Measurements from ENCODE around the gene HDAC4. TPM values are rescaled to one million over a fixed set of nuclear protein-coding genes. Genes with fewer than 3 reads are reported as not detected.

The HDAC4 gene
- total and polyA plus RNA-seq, 2 experiments from 2014 or later = 8.1 to 41.8 TPM

GRCh38 chr2:239093542-239093941, 307.3 kb downstream of the HDAC4 start (continued):
- TF ChIP-seq ZNF462 (CRISPR knock-in tag; IDR thresholded peaks at IDR 0.05) (no peak), JUNB (IDR thresholded peaks at IDR 0.05; ENCODE audit: unreplicated experiment) (no peak), CREB1 (CRISPR knock-in tag; IDR thresholded peaks at IDR 0.05; ENCODE audit: low read depth) (no peak)

GRCh38 chr2:239092571-239093294, 308.1 kb downstream of the HDAC4 start:
- H3K36me3 Mint-ChIP-seq (ENCODE audit: low read depth) = peaks cover 9% of the 10 kb centered on the region; the same call in 1 of the 3 replicates

More at GRCh38 chr2:239092571-239093294, 308.1 kb downstream of the HDAC4 start:
- H2AFZ ChIP-seq = no peak overlapping the region
- Mint-ChIP-seq H3K4me1 (peaks cover 8% of the 10 kb centered on the region; the same call in 2 of the 3 replicates), H3K27ac (no peak overlapping the region), H3K9me3 (no peaks in the 10 kb centered on the region), H3K4me3 (no peak overlapping the region), H3K27me3 (ENCODE audit: insufficient read depth, low read depth, poor library complexity) (peaks cover 4% of the 10 kb centered on the region)
- no peaks in the 10 kb centered on the region for H3F3A ChIP-seq (replicated peaks; ENCODE audit: low read depth)
- ATAC-seq (no peak; the same call in 2 of the 3 replicates), DNase-seq (ENCODE audit: low spot score) (no peak)
- no peaks in the 10 kb centered on the region for H3K79me2 ChIP-seq (replicated peaks; ENCODE audit: insufficient read depth)
- H3K4me1 ChIP-seq (ENCODE audit: insufficient read depth) = no peaks in the 10 kb centered on the region
- H3K4me2 ChIP-seq = no peak overlapping the region
- H3K4me3 ChIP-seq = no peak overlapping the region
- no peaks in the 10 kb centered on the region for H3K9me2 ChIP-seq (ENCODE audit: insufficient read depth)
- no peaks in the 10 kb centered on the region for H3K36me3 ChIP-seq (ENCODE audit: insufficient read depth)
- H3K27ac ChIP-seq (ENCODE audit: low read depth) = no peak overlapping the region
- no peaks in the 10 kb centered on the region for H4K20me1 ChIP-seq (replicated peaks; ENCODE audit: insufficient read depth)
- TF ChIP-seq NANOG (IDR thresholded peaks at IDR 0.05; ENCODE audit: borderline replicate concordance) = no peak
- TF ChIP-seq EZH2phosphoT487 (IDR thresholded peaks at IDR 0.05; ENCODE audit: unreplicated experiment) = no peak
- TF ChIP-seq CREB1 (CRISPR knock-in tag; IDR thresholded peaks at IDR 0.05; ENCODE audit: low read depth) = no peak
- no peak for TF ChIP-seq JUNB (IDR thresholded peaks at IDR 0.05; ENCODE audit: unreplicated experiment)
- TF ChIP-seq ZNF462 (CRISPR knock-in tag; IDR thresholded peaks at IDR 0.05) = no peak
- no peak for TF ChIP-seq ZNF114 (CRISPR knock-in tag; IDR thresholded peaks at IDR 0.05)
- no peak for TF ChIP-seq POLR2AphosphoS5 (IDR thresholded peaks at IDR 0.05; ENCODE audit: low read depth)
- no peak for TF ChIP-seq STAT1 (IDR thresholded peaks at IDR 0.05; ENCODE audit: unreplicated experiment)
- no peak for TF ChIP-seq ZNF331 (CRISPR knock-in tag; IDR thresholded peaks at IDR 0.05; ENCODE audit: low read depth)
- no peaks in the 10 kb centered on the region for H3K27me3 ChIP-seq (ENCODE audit: insufficient read depth)

Measured in GM23338 (cell line).